OCI-LY3 (cell line): ENCODE results near the gene ASXL1.

Experiments used
- H2AFZ ChIP-seq: fragments of 200-600, 300-600 bp; shearing (Covaris generic); 2 replicates; pipeline ENCODE4 v1.6.0; 2014; ENCODE audit warnings: antibody characterized with exemption, low read depth, low read length
- H3K27ac ChIP-seq: fragments of 200-600, 300-600 bp; sonication (generic); 2 replicates; pipeline ENCODE4 v1.5.1; 2014; ENCODE audit warnings: mild to moderate bottlenecking, low read length, moderate library complexity, mixed read lengths
- H3K27me3 ChIP-seq: fragments of 200-600, 300-600 bp; sonication (generic); 2 replicates; pipeline ENCODE4 v1.6.1; 2014; ENCODE audit warnings: low read depth, low read length, mixed read lengths
- H3K36me3 ChIP-seq: fragments of 200-600, 300-600 bp; sonication (generic); replicated peaks from 2 replicates; pipeline ENCODE3; 2014; ENCODE audit warnings: low read depth, low read length, mixed read lengths
- H3K4me1 ChIP-seq: fragments of 300-600, 200-600 bp; sonication (generic); 2 replicates; pipeline ENCODE4 v1.6.1; 2014; ENCODE audit warnings: low read length, mixed read lengths
- H3K4me2 ChIP-seq: fragments of 200-600, 300-600 bp; sonication (generic); 2 replicates; pipeline ENCODE4 v1.6.1; 2014; ENCODE audit warnings: low read length, mixed read lengths
- H3K4me3 ChIP-seq: fragments of 300-600, 200-600 bp; sonication (generic); 2 replicates; pipeline ENCODE4 v1.5.1; 2014; ENCODE audit warnings: antibody characterized with exemption, mild to moderate bottlenecking, low read length, moderate library complexity
- H3K79me2 ChIP-seq: fragments of 300-600, 200-600 bp; shearing (Covaris generic); 2 replicates; pipeline ENCODE4 v1.6.1; 2014; ENCODE audit warnings: mild to moderate bottlenecking, low read length, mixed read lengths
- H3K9ac ChIP-seq: fragments of 300-600, 200-600 bp; shearing (Covaris generic); 2 replicates; pipeline ENCODE4 v1.6.0; 2014; ENCODE audit warnings: mild to moderate bottlenecking, low read length, moderate library complexity
- H3K9me3 ChIP-seq: fragments of 200-600, 300-600 bp; shearing (Covaris generic); 2 replicates; pipeline ENCODE4 v1.6.1; 2014; ENCODE audit warnings: low read length, mixed read lengths; ENCODE audit not compliant: insufficient read depth
- H4K20me1 ChIP-seq: fragments of 200-600, 300-600 bp; sonication (generic); 2 replicates; pipeline ENCODE4 v1.6.1; 2016; ENCODE audit warnings: low read length, mixed read lengths; ENCODE audit not compliant: insufficient read depth
- EZH2phosphoT487 ChIP-seq: fragments of 200-600 bp; shearing (Covaris generic); IDR thresholded peaks from 2 replicates; pipeline ENCODE4 v1.6.1; 2018; ENCODE audit warnings: antibody characterized with exemption, mixed run types, low read depth
- TF ChIP-seq, protein P1 (sequence below): fragments of 200-600, 300-600 bp; sonication (generic); IDR thresholded peaks from 2 replicates; pipeline ENCODE4 v1.5.1; 2014; ENCODE audit warnings: antibody characterized with exemption, low read length, low read depth

Gene ASXL1

DNA sequence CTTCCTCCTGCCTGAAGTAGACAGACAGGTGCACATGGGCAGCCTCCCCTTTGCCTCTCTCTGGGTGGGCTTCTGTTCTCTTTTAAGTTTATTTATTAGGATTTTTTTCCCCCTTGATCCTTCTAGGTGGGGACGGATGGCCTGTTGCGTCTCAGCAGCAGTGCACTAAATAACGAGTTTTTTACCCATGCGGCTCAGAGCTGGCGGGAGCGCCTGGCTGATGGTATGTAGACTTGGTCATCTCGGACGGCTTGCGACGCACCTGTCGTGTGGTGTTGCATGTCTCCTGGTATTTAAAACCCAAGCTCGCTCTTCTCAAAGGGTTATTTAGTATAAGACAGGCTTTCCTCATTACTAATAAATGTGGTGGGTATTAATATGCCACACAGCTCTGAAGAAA is 73.3 kb downstream of the ASXL1 start:
- H3K36me3 ChIP-seq: peaks cover 86% of the 10 kb centered on the region

DNA sequence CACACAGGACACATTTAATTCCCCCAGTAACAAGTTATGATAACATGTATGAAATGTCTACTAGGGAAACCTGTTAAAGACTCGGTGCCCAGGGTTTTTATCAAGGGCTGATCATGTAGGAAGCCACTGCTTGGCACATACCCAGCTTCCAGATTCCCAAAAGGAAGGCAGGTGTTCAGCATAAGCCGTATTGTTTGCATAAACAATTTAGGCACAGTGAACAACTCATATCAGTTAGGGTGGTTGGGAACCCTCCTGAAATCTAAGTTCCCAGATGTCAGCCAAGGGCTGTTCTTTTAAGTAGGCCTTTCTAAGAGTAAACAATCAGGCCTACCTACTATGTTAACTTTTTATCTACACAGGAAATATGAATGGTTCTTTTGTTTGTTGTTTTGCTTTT is 74.1 kb downstream of the ASXL1 start:
- H3K9me3 ChIP-seq: no peaks in the 10 kb centered on the region
- H3K9ac ChIP-seq: no peak overlapping the region
- H3K27ac ChIP-seq: no peak overlapping the region
- TF ChIP-seq, protein P1, sequence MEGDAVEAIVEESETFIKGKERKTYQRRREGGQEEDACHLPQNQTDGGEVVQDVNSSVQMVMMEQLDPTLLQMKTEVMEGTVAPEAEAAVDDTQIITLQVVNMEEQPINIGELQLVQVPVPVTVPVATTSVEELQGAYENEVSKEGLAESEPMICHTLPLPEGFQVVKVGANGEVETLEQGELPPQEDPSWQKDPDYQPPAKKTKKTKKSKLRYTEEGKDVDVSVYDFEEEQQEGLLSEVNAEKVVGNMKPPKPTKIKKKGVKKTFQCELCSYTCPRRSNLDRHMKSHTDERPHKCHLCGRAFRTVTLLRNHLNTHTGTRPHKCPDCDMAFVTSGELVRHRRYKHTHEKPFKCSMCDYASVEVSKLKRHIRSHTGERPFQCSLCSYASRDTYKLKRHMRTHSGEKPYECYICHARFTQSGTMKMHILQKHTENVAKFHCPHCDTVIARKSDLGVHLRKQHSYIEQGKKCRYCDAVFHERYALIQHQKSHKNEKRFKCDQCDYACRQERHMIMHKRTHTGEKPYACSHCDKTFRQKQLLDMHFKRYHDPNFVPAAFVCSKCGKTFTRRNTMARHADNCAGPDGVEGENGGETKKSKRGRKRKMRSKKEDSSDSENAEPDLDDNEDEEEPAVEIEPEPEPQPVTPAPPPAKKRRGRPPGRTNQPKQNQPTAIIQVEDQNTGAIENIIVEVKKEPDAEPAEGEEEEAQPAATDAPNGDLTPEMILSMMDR: no peak
- no peak for TF ChIP-seq EZH2phosphoT487
- H3K36me3 ChIP-seq: peaks cover 91% of the 10 kb centered on the region
- H3K79me2 ChIP-seq: peaks cover 2% of the 10 kb centered on the region
- H3K4me1 ChIP-seq: no peaks in the 10 kb centered on the region
- no peaks in the 10 kb centered on the region for H3K27me3 ChIP-seq
- no peak overlapping the region for H2AFZ ChIP-seq
- H3K4me3 ChIP-seq: no peak overlapping the region
- no peak overlapping the region for H3K4me2 ChIP-seq
- peaks cover 16% of the 10 kb centered on the region for H4K20me1 ChIP-seq

More for the DNA sequence above, 73.3 kb downstream of the ASXL1 start:
- Histone ChIP-seq H3K4me2 (no peak overlapping the region), H3K4me1 (no peaks in the 10 kb centered on the region), H3K9me3 (no peaks in the 10 kb centered on the region), H3K27ac (no peak overlapping the region), H3K27me3 (no peaks in the 10 kb centered on the region), H3K79me2 (peaks cover 7% of the 10 kb centered on the region), H4K20me1 (peaks cover 15% of the 10 kb centered on the region), H3K9ac (no peak overlapping the region), H2AFZ (no peak overlapping the region), H3K4me3 (no peak overlapping the region)
- TF ChIP-seq, protein P1: no peak
- TF ChIP-seq EZH2phosphoT487: no peak

DNA sequence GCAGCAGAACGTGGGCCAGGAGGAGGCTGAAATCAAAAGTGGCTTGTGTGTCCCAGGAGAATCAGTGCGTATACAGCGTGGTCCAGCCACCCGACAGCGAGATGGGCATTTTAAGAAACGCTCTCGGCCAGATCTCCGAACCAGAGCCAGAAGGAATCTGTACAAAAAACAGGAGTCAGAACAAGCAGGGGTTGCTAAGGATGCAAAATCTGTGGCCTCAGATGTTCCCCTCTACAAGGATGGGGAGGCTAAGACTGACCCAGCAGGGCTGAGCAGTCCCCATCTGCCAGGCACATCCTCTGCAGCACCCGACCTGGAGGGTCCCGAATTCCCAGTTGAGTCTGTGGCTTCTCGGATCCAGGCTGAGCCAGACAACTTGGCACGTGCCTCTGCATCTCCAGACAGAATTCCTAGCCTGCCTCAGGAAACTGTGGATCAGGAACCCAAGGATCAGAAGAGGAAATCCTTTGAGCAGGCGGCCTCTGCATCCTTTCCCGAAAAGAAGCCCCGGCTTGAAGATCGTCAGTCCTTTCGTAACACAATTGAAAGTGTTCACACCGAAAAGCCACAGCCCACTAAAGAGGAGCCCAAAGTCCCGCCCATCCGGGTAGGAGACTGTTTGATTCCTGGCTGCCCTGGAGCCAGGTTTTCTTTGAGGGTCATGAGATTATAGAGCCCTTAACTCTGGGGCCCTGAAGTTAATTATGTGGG is 75.3 kb downstream of the ASXL1 start:
- no peak overlapping the region for H3K9ac ChIP-seq
- no peaks in the 10 kb centered on the region for H3K27me3 ChIP-seq
- no peak overlapping the region for H3K4me3 ChIP-seq
- TF ChIP-seq EZH2phosphoT487: no peak
- TF ChIP-seq, protein P1: no peak
- no peak overlapping the region for H3K27ac ChIP-seq
- H4K20me1 ChIP-seq: peaks cover 13% of the 10 kb centered on the region; the same call in 1 of the 2 replicates
- H3K4me2 ChIP-seq: no peak overlapping the region
- no peak overlapping the region for H2AFZ ChIP-seq
- H3K79me2 ChIP-seq: no peaks in the 10 kb centered on the region
- H3K4me1 ChIP-seq: no peaks in the 10 kb centered on the region
- H3K9me3 ChIP-seq: no peaks in the 10 kb centered on the region
- H3K36me3 ChIP-seq: peaks cover 90% of the 10 kb centered on the region

DNA sequence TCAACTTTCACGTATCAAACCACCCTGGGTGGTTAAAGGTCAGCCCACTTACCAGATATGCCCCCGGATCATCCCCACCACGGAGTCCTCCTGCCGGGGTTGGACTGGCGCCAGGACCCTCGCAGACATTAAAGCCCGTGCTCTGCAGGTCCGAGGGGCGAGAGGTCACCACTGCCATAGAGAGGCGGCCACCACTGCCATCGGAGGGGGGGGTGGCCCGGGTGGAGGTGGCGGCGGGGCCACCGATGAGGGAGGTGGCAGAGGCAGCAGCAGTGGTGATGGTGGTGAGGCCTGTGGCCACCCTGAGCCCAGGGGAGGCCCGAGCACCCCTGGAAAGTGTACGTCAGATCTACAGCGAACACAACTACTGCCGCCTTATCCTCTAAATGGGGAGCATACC is 76.3 kb downstream of the ASXL1 start:
- Histone ChIP-seq H2AFZ (no peak overlapping the region), H3K4me3 (no peak overlapping the region), H4K20me1 (peaks cover 13% of the 10 kb centered on the region; the same call in 1 of the 2 replicates), H3K79me2 (no peaks in the 10 kb centered on the region), H3K4me2 (no peak overlapping the region), H3K27me3 (no peaks in the 10 kb centered on the region), H3K4me1 (no peaks in the 10 kb centered on the region), H3K27ac (no peak overlapping the region), H3K36me3 (peaks cover 93% of the 10 kb centered on the region), H3K9me3 (no peaks in the 10 kb centered on the region), H3K9ac (no peak overlapping the region)
- TF ChIP-seq, protein P1: no peak
- no peak for TF ChIP-seq EZH2phosphoT487
